Activated CD8-positive, alpha-beta memory T cell treated with anti-CD3 and anti-CD28 coated beads for 1 hour (primary cell): Measurements from ENCODE around the gene PISD.
"Not testable (repeated sequence)": the region's sequence is repeated elsewhere in the genome, so short reads cannot be mapped to it uniquely, and the experiment has no call there.

Experiments
- DNase-seq, 2 donors: peaks; one replicate each; pipeline ENCODE4 v3.0.0-alpha.2; 2020; ENCODE audit warnings: low read depth in 1 of 2; ENCODE audit errors: extremely low read depth in 1 of 2

The PISD gene

GRCh38 chr22:31661851-31662667 lies at the start of gene PISD:
Gene PISD (minus strand): TSS chr22:31662215. CDS start chr22:31662208, 7 bp downstream.
- peak; percentile 90 to 95 for DNase-seq

- not testable (repeated sequence) for DNase-seq
Measured at GRCh38 chr22:31711226-31711625, 49.2 kb upstream of the PISD start.

- no peak for DNase-seq
Measured at GRCh38 chr22:31707519-31707918, 45.5 kb upstream of the PISD start.

GRCh38 chr22:31695423-31695822 lies 33.4 kb upstream of the PISD start:
- no peak for DNase-seq

- not testable (repeated sequence) for DNase-seq
Measured at GRCh38 chr22:31694046-31694445, 32.0 kb upstream of the PISD start.

GRCh38 chr22:31692186-31692886 lies 30.3 kb upstream of the PISD start:
- DNase-seq = no peak

- no peak for DNase-seq
Measured at GRCh38 chr22:31691408-31691807, 29.4 kb upstream of the PISD start.

GRCh38 chr22:31683181-31684105 lies 21.4 kb upstream of the PISD start:
- DNase-seq = no peak

- no peak for DNase-seq
Measured at GRCh38 chr22:31682751-31683150, 20.7 kb upstream of the PISD start.

- DNase-seq = no peak
Measured at GRCh38 chr22:31681349-31682345, 19.6 kb upstream of the PISD start.

GRCh38 chr22:31680861-31681341 lies 18.9 kb upstream of the PISD start:
- no peak for DNase-seq

GRCh38 chr22:31678748-31679147 lies 16.7 kb upstream of the PISD start:
- no peak for DNase-seq

- DNase-seq = peak; percentile 78 to 79
Measured at GRCh38 chr22:31676700-31677099, 14.7 kb upstream of the PISD start.

- DNase-seq = not testable (repeated sequence)
Measured at GRCh38 chr22:31674219-31674618, 12.2 kb upstream of the PISD start.

- DNase-seq = not testable (repeated sequence)
Measured at GRCh38 chr22:31668849-31669248, 6.8 kb upstream of the PISD start.

- no peak for DNase-seq
Measured at GRCh38 chr22:31662668-31663037, 638 bp upstream of the PISD start.

- not testable (repeated sequence) for DNase-seq
Measured at GRCh38 chr22:31660860-31661341, 1.1 kb downstream of the PISD start.

GRCh38 chr22:31659246-31659645 lies 2.8 kb downstream of the PISD start:
- DNase-seq = no peak

- no peak for DNase-seq
Measured at GRCh38 chr22:31654408-31654807, 7.6 kb downstream of the PISD start.

- no peak for DNase-seq
Measured at GRCh38 chr22:31653944-31654343, 8.1 kb downstream of the PISD start.
